Endothelial cell of umbilical vein (primary cell): Measurements from ENCODE around the gene ABCG2. TPM values are rescaled to one million over a fixed set of nuclear protein-coding genes. Genes with fewer than 3 reads are reported as not detected.

Source experiments
- BruUV-seq: library from RNA; stranded (reverse); fragments of 400-500 nt; replicated peaks from 2 replicates; lab custom pipeline; 2021; lab: Mats Ljungman, UMichigan
- CTCF ChIA-PET: fragments of 300-600, 350-600 bp; sonication (Branson Sonifier 250); formaldehyde crosslinking; loops from one replicate; lab custom pipeline; 2021; ENCODE audit warnings: antibody characterized with exemption, inconsistent platforms; lab: Charles Lee
- POLR2A ChIA-PET: fragments of 300-600, 350-600 bp; sonication (Branson Sonifier 250); formaldehyde crosslinking; loops from one replicate; lab custom pipeline; 2021; ENCODE audit warnings: antibody characterized with exemption, inconsistent platforms; lab: Charles Lee
- DNase-seq: peaks from one replicate; pipeline ENCODE4 v3.0.0-alpha.2; 2011; ENCODE audit warnings: low read depth, low spot score
- FAIRE-seq: peaks from 2 replicates; lab custom pipeline; 2011; peaks lifted over from hg19 to GRCh38; lab: Jason Lieb, UNC
- H2AFZ ChIP-seq: 2 replicates; pipeline ENCODE4 v1.6.0; 2012; ENCODE audit warnings: low read depth, low read length, control low read depth, inconsistent platforms
- H3K27ac ChIP-seq: 2 replicates; pipeline ENCODE4 v1.5.1; 2011; ENCODE audit warnings: low read depth, mild to moderate bottlenecking, control low read depth, low read length, moderate library complexity; ENCODE audit not compliant: insufficient read depth
- H3K27me3 ChIP-seq, 2 experiments: 2 replicates each; pipeline versions ENCODE4 v1.6.0 to v1.6.1; 2011; ENCODE audit warnings: low read length in 2 of 2, mixed read lengths in 1 of 2; ENCODE audit not compliant: control insufficient read depth in 2 of 2, insufficient read depth in 2 of 2
- H3K36me3 ChIP-seq, 2 experiments: 2 replicates in 1 of 2; 3 replicates in 1 of 2; pipeline ENCODE4 v1.5.1; 2011; ENCODE audit warnings: low read length in 2 of 2, mild to moderate bottlenecking in 1 of 2, moderate library complexity in 1 of 2; ENCODE audit not compliant: control insufficient read depth in 2 of 2, insufficient read depth in 2 of 2; ENCODE audit errors: extremely low read depth in 1 of 2
- H3K4me1 ChIP-seq: 3 replicates; pipeline ENCODE4 v1.5.1; 2011; ENCODE audit warnings: mild to moderate bottlenecking, low read length; ENCODE audit not compliant: control insufficient read depth, insufficient read depth; ENCODE audit errors: extremely low read depth
- H3K4me2 ChIP-seq: 2 replicates; pipeline ENCODE4 v1.6.1; 2011; ENCODE audit warnings: low read length, control low read depth, mixed read lengths; ENCODE audit not compliant: insufficient read depth
- H3K4me3 ChIP-seq, 3 experiments: fragments of 200-600 bp in 1 of 3; sonication (generic), shearing (Covaris generic) in 1 of 3; replicated peaks in 1 of 3; 2 replicates each; pipeline ENCODE4 v1.5.1; 2011 to 2016; ENCODE audit warnings: control low read depth in 3 of 3, low read length in 3 of 3, mild to moderate bottlenecking in 2 of 3, inconsistent platforms in 1 of 3, low read depth in 1 of 3, moderate library complexity in 1 of 3; ENCODE audit not compliant: insufficient read depth in 1 of 3
- H3K79me2 ChIP-seq: 2 replicates; pipeline ENCODE4 v1.6.0; 2012; ENCODE audit warnings: low read length, inconsistent platforms; ENCODE audit not compliant: control insufficient read depth, insufficient read depth
- H3K9ac ChIP-seq: replicated peaks from 2 replicates; pipeline ENCODE3; 2011; ENCODE audit warnings: low read length, control low read depth; ENCODE audit not compliant: insufficient read depth; ENCODE audit errors: extremely low read depth
- H3K9me1 ChIP-seq: replicated peaks from 3 replicates; pipeline ENCODE4 v1.6.0; 2011; ENCODE audit warnings: mild to moderate bottlenecking, low read length; ENCODE audit not compliant: control insufficient read depth, insufficient read depth; ENCODE audit errors: extremely low read depth
- H3K9me3 ChIP-seq: replicated peaks from 2 replicates; pipeline ENCODE4 v1.5.1; 2012; ENCODE audit warnings: low read length, inconsistent platforms; ENCODE audit not compliant: control insufficient read depth, insufficient read depth
- H4K20me1 ChIP-seq: replicated peaks from 2 replicates; pipeline ENCODE3; 2011; ENCODE audit warnings: mild to moderate bottlenecking, low read length; ENCODE audit not compliant: control insufficient read depth, insufficient read depth; ENCODE audit errors: extremely low read depth
- CTCF ChIP-seq, 2 donors: IDR thresholded peaks; 1 replicate in 1 of 2; 2 replicates in 1 of 2; pipeline ENCODE4 v1.5.1; 2011; ENCODE audit warnings: low read length in 2 of 2, mild to moderate bottlenecking in 2 of 2, moderate library complexity in 2 of 2, control low read depth in 1 of 2, inconsistent platforms in 1 of 2, low read depth in 1 of 2; ENCODE audit not compliant: insufficient read depth in 1 of 2; ENCODE audit errors: extremely low read depth in 1 of 2
- EZH2 ChIP-seq: IDR thresholded peaks from 2 replicates; pipeline ENCODE4 v1.6.1; 2012; ENCODE audit warnings: borderline replicate concordance, low read depth, mild to moderate bottlenecking, moderate library complexity, low read length, inconsistent platforms; ENCODE audit not compliant: severe bottlenecking
- FOS ChIP-seq: IDR thresholded peaks from 2 replicates; pipeline ENCODE4 v1.6.1; 2011; ENCODE audit warnings: mild to moderate bottlenecking, low read length, moderate library complexity, borderline replicate concordance; ENCODE audit not compliant: insufficient read depth
- GATA2 ChIP-seq: IDR thresholded peaks from 2 replicates; pipeline ENCODE4 v1.7.0; 2011; ENCODE audit warnings: low read depth, mild to moderate bottlenecking, moderate library complexity, mixed read lengths, low read length; ENCODE audit not compliant: insufficient read length, insufficient read depth
- JUN ChIP-seq: IDR thresholded peaks from 2 replicates; pipeline ENCODE4 v1.6.1; 2011; ENCODE audit warnings: borderline replicate concordance, low read depth; ENCODE audit not compliant: insufficient read length, insufficient read depth
- MAX ChIP-seq: IDR thresholded peaks from 2 replicates; pipeline ENCODE4 v1.6.1; 2011; ENCODE audit not compliant: insufficient read depth, insufficient read length
- MYC ChIP-seq: IDR thresholded peaks from one replicate; pipeline ENCODE4 v1.6.1; 2011; ENCODE audit warnings: mild to moderate bottlenecking, low read depth, low read length
- POLR2A ChIP-seq: IDR thresholded peaks from 2 replicates; pipeline ENCODE4 v1.6.1; 2012; ENCODE audit warnings: low read depth, mild to moderate bottlenecking, control low read depth, low read length
- POLR2AphosphoS5 ChIP-seq: IDR thresholded peaks from 2 replicates; pipeline ENCODE4 v1.6.1; 2012; ENCODE audit warnings: low read depth, mild to moderate bottlenecking, control low read depth, low read length, moderate library complexity; ENCODE audit not compliant: insufficient read depth
- dilution Hi-C: fragments of 300-500 bp; cut with MboI; formaldehyde crosslinking; loops from one replicate; pipeline ENCODE4 v1.15.0; 2019; ENCODE audit warnings: low sequenced_read_pairs; ENCODE audit not compliant: extremely low pct_ligation_motif_present
- intact Hi-C: fragments of 100-400 bp; cut with micrococcal nuclease; formaldehyde crosslinking; loops from one replicate; pipeline ENCODE4 v1.10.0; 2022
- polyA plus RNA-seq, 4 experiments: library from polyadenylated mRNA; depleted of rRNA in 3 of 4; stranded (reverse) in 3 of 4; unstranded in 1 of 4; fragments of >200 nt; gene quantifications; 2 replicates each; pipeline versions ENCODE4 v1.2.1 to v1.2.3, GENCODE V29; 2011 to 2012; ENCODE audit warnings: missing spikeins in 1 of 4
- total RNA-seq: library from RNA; stranded (reverse); gene quantifications from 2 replicates; pipeline ENCODE4 v1.2.3, GENCODE V29; 2021

The ABCG2 gene
- total and polyA plus RNA-seq, 2 donors (not counting 3 experiments of a cell fraction or from before 2014, with no cell fraction given) = 3.4 to 5.0 TPM

GRCh38 chr4:88189881-88190585 lies 31.6 kb upstream of the ABCG2 start:
- Histone ChIP-seq H3K4me1 (no peaks in the 10 kb centered on the region), H3K27me3 (no peaks in the 10 kb centered on the region), H3K27ac (no peak overlapping the region), H3K79me2 (no peaks in the 10 kb centered on the region), H3K4me3 (no peak overlapping the region), H3K9me1 (no peaks in the 10 kb centered on the region), H2AFZ (no peak overlapping the region), H3K36me3 (no peaks in the 10 kb centered on the region), H3K9me3 (no peaks in the 10 kb centered on the region), H3K9ac (no peak overlapping the region), H3K4me2 (no peak overlapping the region), H4K20me1 (no peaks in the 10 kb centered on the region)
- POLR2A ChIA-PET = no interaction called here
- TF ChIP-seq GATA2 = no peak
- TF ChIP-seq FOS = no peak
- TF ChIP-seq MYC = no peak
- no peak for TF ChIP-seq MAX
- TF ChIP-seq JUN = no peak
- TF ChIP-seq CTCF (IDR thresholded peaks at IDR 0.05; ENCODE audit: extremely low read depth in 1 of 2, insufficient read depth in 1 of 2, low read depth in 1 of 2, low read length in 2 of 2) = no peak
- no peak for TF ChIP-seq POLR2AphosphoS5
- no peak for TF ChIP-seq POLR2A
- no peak for TF ChIP-seq EZH2
- dilution Hi-C loops = no loop called here
- intact Hi-C loops = no loop called here
- no TSS peak for BruUV-seq
- CTCF ChIA-PET = no interaction called here
- FAIRE-seq = no peak
- no peak for DNase-seq
